Suprapubic skin (tissue), 4 donors: ENCODE data around the gene PRPSAP1. TPM values are rescaled to one million over a fixed set of nuclear protein-coding genes. Genes with fewer than 3 reads are reported as not detected.

ENCODE experiments used
- DNase-seq, 2 donors: peaks; one replicate each; pipeline ENCODE4 v3.0.0-alpha.2; 2019; ENCODE audit warnings: low spot score in 2 of 2
- H3K27ac ChIP-seq: fragments of 200-600 bp; sonication (generic); one replicate; pipeline ENCODE4 v1.5.1; 2019
- H3K27me3 ChIP-seq: fragments of 200-600 bp; sonication (generic); one replicate; pipeline ENCODE4 v1.5.1; 2019
- H3K36me3 ChIP-seq: fragments of 200-600 bp; sonication (generic); one replicate; pipeline ENCODE4 v1.5.1; 2019
- H3K4me1 ChIP-seq: fragments of 200-600 bp; sonication (generic); one replicate; pipeline ENCODE4 v1.5.1; 2019
- H3K4me3 ChIP-seq: fragments of 200-600 bp; sonication (generic); one replicate; pipeline ENCODE4 v1.5.1; 2019; ENCODE audit warnings: mild to moderate bottlenecking
- H3K9me3 ChIP-seq: fragments of 200-600 bp; sonication (generic); one replicate; pipeline ENCODE4 v1.5.1; 2019
- EP300 ChIP-seq: sonication (generic); formaldehyde crosslinking; IDR thresholded peaks from one replicate; pipeline ENCODE4 v1.6.1; 2017; ENCODE audit warnings: antibody characterized with exemption
- POLR2A ChIP-seq, 2 donors: fragments of 450-650 bp; IDR thresholded peaks; one replicate each; pipeline ENCODE4 v1.6.1; 2017; ENCODE audit warnings: antibody characterized with exemption in 2 of 2, mild to moderate bottlenecking in 2 of 2, moderate library complexity in 2 of 2
- POLR2AphosphoS5 ChIP-seq, 3 donors: sonication (generic); formaldehyde crosslinking; IDR thresholded peaks; one replicate each; pipeline ENCODE4 v1.6.1; 2017; ENCODE audit warnings: antibody characterized with exemption in 3 of 3
- WGBS: methylation state at CpG from one replicate; pipeline ENCODE4 v1.1.5; 2018; 5-methylcytosine and 5-hydroxymethylcytosine counted together
- total RNA-seq, 4 donors: library from RNA; depleted of rRNA; stranded (reverse); fragments of >200 nt; gene quantifications; one replicate each; pipeline ENCODE4 v1.1.0, GENCODE V29; 2016
- TF ChIP-seq, protein P1 (sequence below), 2 donors: fragments of 200-600 bp in 1 of 2; fragments of 450-650 bp in 1 of 2; sonication (generic) in 1 of 2; IDR thresholded peaks; one replicate each; pipeline ENCODE4 v1.5.1; 2016 to 2019; ENCODE audit warnings: antibody characterized with exemption in 2 of 2, mild to moderate bottlenecking in 1 of 2, moderate library complexity in 1 of 2

PRPSAP1 gene
- total RNA-seq, 4 donors from 2014 or later: 47.3 to 83.9 (median 63.8) TPM

DNA sequence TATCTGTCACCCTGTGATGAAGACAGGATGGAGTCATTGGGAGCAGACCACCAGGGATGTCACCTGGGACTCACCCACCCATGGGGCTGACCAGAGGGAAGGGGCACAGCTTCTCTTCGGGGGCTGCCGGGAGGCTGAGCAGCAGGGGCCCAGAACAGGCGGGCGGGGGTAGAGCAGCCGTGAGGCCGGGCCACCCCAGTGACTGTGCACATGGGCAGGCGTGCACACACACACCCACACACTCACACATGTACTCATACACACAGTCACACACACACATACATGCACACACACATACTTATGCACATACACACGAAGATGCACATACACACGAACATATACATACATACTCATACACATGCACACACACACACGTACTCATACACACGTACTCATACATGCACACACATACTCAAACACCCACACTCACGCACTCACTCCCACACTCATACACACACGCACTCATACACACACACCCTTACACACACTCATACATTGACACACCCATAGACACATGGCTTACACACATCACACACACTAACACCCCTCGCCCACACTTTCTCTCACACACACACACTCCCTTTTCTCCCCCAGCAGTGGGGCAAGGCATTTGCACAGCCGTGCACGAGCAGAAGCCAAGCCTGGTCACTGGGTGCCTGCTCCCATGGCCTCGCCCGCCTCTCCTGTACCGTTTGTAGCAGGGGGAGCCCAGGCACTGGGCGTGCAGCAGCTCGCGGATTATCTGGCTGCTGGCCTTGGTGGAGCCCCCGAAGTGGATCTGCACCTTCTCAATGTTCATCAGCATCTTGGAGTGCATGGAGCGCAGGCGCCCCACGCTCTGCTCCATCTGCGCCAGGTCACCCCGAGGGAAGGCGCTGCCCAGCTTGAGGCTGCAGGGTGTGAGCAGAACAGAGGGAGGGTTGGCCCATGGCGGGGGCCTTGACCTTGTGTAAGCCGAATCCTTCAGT, 76.1 kb downstream of the PRPSAP1 start:
- no peak for TF ChIP-seq EP300
- TF ChIP-seq, protein P1, sequence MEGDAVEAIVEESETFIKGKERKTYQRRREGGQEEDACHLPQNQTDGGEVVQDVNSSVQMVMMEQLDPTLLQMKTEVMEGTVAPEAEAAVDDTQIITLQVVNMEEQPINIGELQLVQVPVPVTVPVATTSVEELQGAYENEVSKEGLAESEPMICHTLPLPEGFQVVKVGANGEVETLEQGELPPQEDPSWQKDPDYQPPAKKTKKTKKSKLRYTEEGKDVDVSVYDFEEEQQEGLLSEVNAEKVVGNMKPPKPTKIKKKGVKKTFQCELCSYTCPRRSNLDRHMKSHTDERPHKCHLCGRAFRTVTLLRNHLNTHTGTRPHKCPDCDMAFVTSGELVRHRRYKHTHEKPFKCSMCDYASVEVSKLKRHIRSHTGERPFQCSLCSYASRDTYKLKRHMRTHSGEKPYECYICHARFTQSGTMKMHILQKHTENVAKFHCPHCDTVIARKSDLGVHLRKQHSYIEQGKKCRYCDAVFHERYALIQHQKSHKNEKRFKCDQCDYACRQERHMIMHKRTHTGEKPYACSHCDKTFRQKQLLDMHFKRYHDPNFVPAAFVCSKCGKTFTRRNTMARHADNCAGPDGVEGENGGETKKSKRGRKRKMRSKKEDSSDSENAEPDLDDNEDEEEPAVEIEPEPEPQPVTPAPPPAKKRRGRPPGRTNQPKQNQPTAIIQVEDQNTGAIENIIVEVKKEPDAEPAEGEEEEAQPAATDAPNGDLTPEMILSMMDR (IDR thresholded peaks at IDR 0.05): no peak
- no peak for TF ChIP-seq POLR2AphosphoS5 (IDR thresholded peaks at IDR 0.05)
- no peak for DNase-seq
- H3K27ac ChIP-seq: no peak overlapping the region
- H3K4me3 ChIP-seq: no peak overlapping the region
- H3K4me1 ChIP-seq: peaks cover 42% of the 10 kb centered on the region
- H3K9me3 ChIP-seq: no peaks in the 10 kb centered on the region
- H3K36me3 ChIP-seq: no peaks in the 10 kb centered on the region
- 75% methylated on average over 19 of the region's 31 CpGs for WGBS
- H3K27me3 ChIP-seq: no peaks in the 10 kb centered on the region

DNA sequence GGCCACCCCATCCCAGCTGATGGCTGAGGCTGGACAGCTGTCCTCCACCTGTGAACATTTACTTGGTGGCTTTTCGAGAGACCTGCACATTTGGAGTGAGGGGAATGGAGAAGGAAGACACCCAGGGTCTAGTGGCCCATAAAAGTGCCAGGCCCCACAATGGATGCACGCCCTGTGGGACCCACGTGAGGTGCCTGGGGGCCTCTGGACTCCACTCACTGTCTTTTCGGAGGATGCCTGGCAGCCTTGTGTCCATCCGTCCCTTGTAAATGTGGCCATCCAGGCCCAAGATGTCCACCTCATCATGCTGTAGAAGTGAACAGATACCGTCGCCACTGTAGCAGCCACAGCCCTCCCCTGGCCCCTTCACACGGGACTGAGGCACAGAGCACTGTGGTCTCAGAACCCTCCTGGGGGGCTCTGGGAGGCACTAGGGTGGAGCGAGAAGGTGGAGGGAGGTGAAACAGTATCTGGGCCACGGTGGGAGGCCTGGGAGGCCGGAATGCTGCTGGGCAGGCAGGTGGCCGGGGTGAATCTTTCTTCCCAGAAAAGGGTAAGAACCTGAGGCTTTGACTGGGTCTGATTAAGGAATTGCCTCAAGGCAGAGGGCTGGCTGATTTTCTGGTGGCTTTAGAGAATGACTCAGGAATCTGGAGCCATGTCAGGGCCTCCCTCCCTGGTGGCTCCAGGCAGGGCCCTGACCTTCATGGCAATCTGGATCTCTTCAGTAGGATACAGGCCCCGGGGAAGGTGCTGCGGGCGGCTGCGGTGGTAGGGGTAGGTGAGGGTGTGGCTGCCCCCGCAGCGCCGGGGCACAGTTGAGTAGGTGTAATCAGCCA, 77.0 kb downstream of the PRPSAP1 start:
- Histone ChIP-seq H3K4me1 (peaks cover 51% of the 10 kb centered on the region), H3K4me3 (no peak overlapping the region), H3K27me3 (no peaks in the 10 kb centered on the region), H3K27ac (no peak overlapping the region), H3K36me3 (no peaks in the 10 kb centered on the region), H3K9me3 (no peaks in the 10 kb centered on the region)
- WGBS: 88% methylated on average over 15 of the region's 19 CpGs
- no peak for TF ChIP-seq POLR2AphosphoS5 (IDR thresholded peaks at IDR 0.05)
- no peak for TF ChIP-seq POLR2A (IDR thresholded peaks at IDR 0.05)
- TF ChIP-seq, protein P1 (IDR thresholded peaks at IDR 0.05): no peak
- no peak for TF ChIP-seq EP300
- no peak for DNase-seq

DNA sequence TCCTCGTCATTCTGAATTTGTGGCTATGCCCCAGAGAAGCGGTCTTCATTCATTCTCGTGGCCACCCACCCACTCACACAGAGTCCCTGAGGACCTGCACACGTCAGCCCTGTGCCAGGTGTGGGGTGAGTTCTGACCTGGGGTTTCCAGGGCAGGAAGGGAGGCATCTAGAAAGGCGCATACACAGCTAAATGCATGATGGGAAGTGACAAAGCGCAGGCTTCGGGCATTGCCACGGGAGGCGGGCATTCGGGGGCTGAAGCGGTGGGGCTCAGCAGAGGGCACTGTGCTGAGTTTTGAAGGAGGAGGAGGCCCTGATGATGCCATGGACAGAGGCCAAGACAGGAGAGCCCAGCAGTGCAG, 77.7 kb downstream of the PRPSAP1 start:
- no peaks in the 10 kb centered on the region for H3K27me3 ChIP-seq
- WGBS: 84% methylated on average over 10 of the region's 11 CpGs
- no peak overlapping the region for H3K27ac ChIP-seq
- no peak overlapping the region for H3K4me3 ChIP-seq
- TF ChIP-seq POLR2A (IDR thresholded peaks at IDR 0.05) (no peak), EP300 (no peak), POLR2AphosphoS5 (IDR thresholded peaks at IDR 0.05) (no peak)
- TF ChIP-seq, protein P1 (IDR thresholded peaks at IDR 0.05): no peak
- H3K36me3 ChIP-seq: peaks cover under 1% of the 10 kb centered on the region
- no peak for DNase-seq
- no peaks in the 10 kb centered on the region for H3K9me3 ChIP-seq
- peaks cover 57% of the 10 kb centered on the region for H3K4me1 ChIP-seq

DNA sequence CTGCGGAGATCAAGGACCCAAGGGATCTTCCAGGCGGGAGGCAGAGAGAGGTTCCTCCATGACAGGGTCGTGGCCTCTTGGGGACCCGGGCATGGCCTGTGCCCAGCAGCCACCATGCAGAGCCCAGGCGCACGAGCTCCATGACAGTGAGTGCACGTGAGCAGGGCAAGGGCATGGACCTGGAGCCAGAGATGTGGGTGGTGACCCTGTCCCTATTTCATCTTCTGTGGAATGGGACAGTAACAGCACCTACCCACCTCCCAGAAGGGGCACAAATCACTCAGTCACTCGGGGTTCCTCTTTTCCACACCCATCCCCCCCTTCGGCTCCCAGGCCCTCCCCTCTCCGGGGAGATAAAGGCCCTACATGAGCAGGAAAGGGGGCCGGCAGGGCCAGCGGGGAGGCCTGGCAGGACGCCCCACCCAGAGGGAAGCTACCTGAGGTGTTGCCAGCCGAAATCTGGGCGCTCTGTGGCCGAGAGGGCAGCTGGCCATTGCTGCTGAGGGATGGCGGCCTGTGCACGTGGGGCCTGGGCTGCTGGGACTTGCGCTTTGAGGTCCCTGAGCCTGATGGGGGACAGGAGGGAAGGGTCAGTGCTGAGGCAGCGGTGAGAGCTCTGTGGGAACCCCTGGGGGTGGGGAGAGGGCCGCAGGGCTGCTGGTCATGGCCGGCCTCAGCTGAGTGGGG, 78.2 kb downstream of the PRPSAP1 start:
- Histone ChIP-seq H3K4me3 (no peak overlapping the region), H3K27me3 (no peaks in the 10 kb centered on the region), H3K9me3 (no peaks in the 10 kb centered on the region), H3K4me1 (peaks cover 62% of the 10 kb centered on the region), H3K36me3 (peaks cover 5% of the 10 kb centered on the region), H3K27ac (no peak overlapping the region)
- WGBS: 94% methylated on average over 18 of the region's 22 CpGs
- DNase-seq: no peak
- TF ChIP-seq POLR2AphosphoS5 (IDR thresholded peaks at IDR 0.05) (no peak), POLR2A (IDR thresholded peaks at IDR 0.05) (no peak)
- TF ChIP-seq, protein P1 (IDR thresholded peaks at IDR 0.05): no peak
